HFFc6 (cell line): ENCODE data around the gene ROPN1B. TPM values are rescaled to one million over a fixed set of nuclear protein-coding genes. Genes with fewer than 3 reads are reported as not detected.
"Not testable (repeated sequence)": the region's sequence is repeated elsewhere in the genome, so short reads cannot be mapped to it uniquely, and the experiment has no call there.

Experiments used
- DNase-seq: peaks from one replicate; pipeline ENCODE4 v3.0.0-alpha.2; 2018
- H3K27ac Mint-ChIP-seq: 2 replicates; pipeline ENCODE4 v1.8.0; 2020; ENCODE audit warnings: mild to moderate bottlenecking, mixed read lengths
- H3K27me3 Mint-ChIP-seq: 2 replicates; pipeline ENCODE4 v1.8.0; 2021; ENCODE audit warnings: mild to moderate bottlenecking, moderate library complexity, mixed read lengths; ENCODE audit not compliant: insufficient read depth
- H3K36me3 Mint-ChIP-seq: 2 replicates; pipeline ENCODE4 v1.8.0; 2021; ENCODE audit warnings: low read depth, mixed read lengths
- H3K4me1 Mint-ChIP-seq: 2 replicates; pipeline ENCODE4 v1.8.0; 2020; ENCODE audit warnings: low read depth, mixed read lengths
- H3K4me3 Mint-ChIP-seq: 2 replicates; pipeline ENCODE4 v1.8.0; 2020; ENCODE audit warnings: mild to moderate bottlenecking, moderate library complexity, mixed read lengths
- H3K9me3 Mint-ChIP-seq: 2 replicates; pipeline ENCODE4 v1.8.0; 2020; ENCODE audit warnings: mild to moderate bottlenecking, mixed read lengths
- CTCF ChIP-seq: fragments of 200-600 bp; sonication (generic); IDR thresholded peaks from 2 replicates; pipeline ENCODE4 v1.5.0; 2021; ENCODE audit warnings: antibody characterized with exemption, mild to moderate bottlenecking
- total RNA-seq, 6 experiments: library from RNA; stranded (reverse); fragmentation: NEBNext Ultra II Directional; extraction: Animal tissue kit (Norgen Biotek cat#: 25700); gene quantifications; 2 replicates in 1 of 6; 3 replicates in 5 of 6; pipeline ENCODE4 v1.2.3, GENCODE V29; 2021

Gene ROPN1B
- total RNA-seq, 6 experiments from 2014 or later = not detected

DNA sequence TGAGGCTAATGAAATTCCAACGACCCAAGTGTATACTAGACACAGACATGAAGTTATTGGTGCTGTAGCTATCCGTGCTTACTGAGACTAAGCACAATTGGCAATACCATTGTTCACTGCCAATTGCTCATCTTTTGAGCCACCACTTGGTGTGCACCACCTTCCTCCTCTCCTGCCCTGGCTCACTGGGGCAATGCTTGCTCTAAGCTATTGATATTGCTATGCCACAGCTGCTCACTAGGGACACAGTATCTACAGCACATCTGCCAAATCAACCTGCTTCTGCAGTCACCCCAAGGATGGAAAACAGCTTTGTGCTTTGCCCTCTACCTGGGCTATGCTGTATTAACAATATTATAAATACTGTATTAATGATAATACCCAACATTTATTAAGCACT lies 16.0 kb downstream of the ROPN1B start:
- H3K4me1 Mint-ChIP-seq, H3K27me3 Mint-ChIP-seq, H3K27ac Mint-ChIP-seq, H3K9me3 Mint-ChIP-seq, H3K36me3 Mint-ChIP-seq, DNase-seq, H3K4me3 Mint-ChIP-seq: not testable (repeated sequence)

DNA sequence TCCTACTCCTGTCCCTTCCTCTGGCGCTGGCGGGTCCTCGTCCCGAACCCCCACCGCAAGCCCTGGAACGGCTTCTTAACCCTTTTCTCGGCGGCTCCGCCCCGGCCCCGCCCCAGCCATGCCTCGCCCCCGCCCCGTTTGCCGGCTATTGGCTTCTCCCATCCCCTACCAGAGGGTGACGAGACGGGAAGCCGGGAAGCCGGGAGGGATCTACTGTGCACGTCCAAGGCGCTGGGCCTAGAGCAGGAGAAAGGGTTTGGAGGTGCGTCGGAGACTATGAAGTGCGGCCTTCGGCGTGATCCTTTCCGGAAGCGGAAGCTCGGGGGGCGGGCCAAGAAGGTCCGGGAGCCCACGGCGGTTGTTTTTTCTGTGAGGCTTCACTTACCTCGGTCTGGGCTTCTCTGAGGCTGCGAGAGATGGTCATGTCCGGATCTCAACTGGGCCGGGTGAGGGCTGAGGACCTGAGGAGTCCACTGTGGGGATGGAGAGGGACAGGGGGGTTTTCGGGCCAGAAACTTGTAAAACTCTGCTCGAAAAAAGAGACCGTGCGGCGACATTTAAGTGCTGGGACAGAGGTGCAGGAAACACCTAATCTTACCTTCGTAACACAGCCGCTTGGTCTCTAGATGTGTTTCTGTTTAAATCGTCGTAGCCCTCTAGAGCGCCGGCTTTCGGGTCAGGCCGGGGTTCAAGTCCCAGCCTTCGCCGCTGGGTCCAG lies 21.4 kb downstream of the ROPN1B start:
- Mint-ChIP-seq H3K9me3 (no peaks in the 10 kb centered on the region; the same call in 1 of the 2 replicates), H3K36me3 (peaks cover 4% of the 10 kb centered on the region; the same call in 1 of the 2 replicates), H3K27ac (peak overlapping the region; percentile 96), H3K4me3 (peak overlapping the region; percentile 99), H3K27me3 (no peaks in the 10 kb centered on the region), H3K4me1 (peaks cover 17% of the 10 kb centered on the region)
- TF ChIP-seq CTCF = no peak
- peak; percentile 92 for DNase-seq

GRCh38 chr3:125996751-125997150 lies 27.8 kb downstream of the ROPN1B start:
- DNase-seq, H3K4me3 Mint-ChIP-seq, H3K4me1 Mint-ChIP-seq, H3K27me3 Mint-ChIP-seq, H3K27ac Mint-ChIP-seq: not testable (repeated sequence)
- peaks cover 27% of the 10 kb centered on the region for H3K9me3 Mint-ChIP-seq
- peaks cover 37% of the 10 kb centered on the region for H3K36me3 Mint-ChIP-seq

GRCh38 chr3:126002189-126002588 lies 33.2 kb downstream of the ROPN1B start:
- H3K27me3 Mint-ChIP-seq = peaks cover 2% of the 10 kb centered on the region; the same call in 1 of the 2 replicates
- H3K27ac Mint-ChIP-seq = no peak overlapping the region
- DNase-seq = no peak
- H3K36me3 Mint-ChIP-seq = peaks cover 42% of the 10 kb centered on the region
- no peak for TF ChIP-seq CTCF
- H3K4me3 Mint-ChIP-seq = no peak overlapping the region
- H3K4me1 Mint-ChIP-seq = peaks cover 25% of the 10 kb centered on the region
- H3K9me3 Mint-ChIP-seq = peaks cover 27% of the 10 kb centered on the region

DNA sequence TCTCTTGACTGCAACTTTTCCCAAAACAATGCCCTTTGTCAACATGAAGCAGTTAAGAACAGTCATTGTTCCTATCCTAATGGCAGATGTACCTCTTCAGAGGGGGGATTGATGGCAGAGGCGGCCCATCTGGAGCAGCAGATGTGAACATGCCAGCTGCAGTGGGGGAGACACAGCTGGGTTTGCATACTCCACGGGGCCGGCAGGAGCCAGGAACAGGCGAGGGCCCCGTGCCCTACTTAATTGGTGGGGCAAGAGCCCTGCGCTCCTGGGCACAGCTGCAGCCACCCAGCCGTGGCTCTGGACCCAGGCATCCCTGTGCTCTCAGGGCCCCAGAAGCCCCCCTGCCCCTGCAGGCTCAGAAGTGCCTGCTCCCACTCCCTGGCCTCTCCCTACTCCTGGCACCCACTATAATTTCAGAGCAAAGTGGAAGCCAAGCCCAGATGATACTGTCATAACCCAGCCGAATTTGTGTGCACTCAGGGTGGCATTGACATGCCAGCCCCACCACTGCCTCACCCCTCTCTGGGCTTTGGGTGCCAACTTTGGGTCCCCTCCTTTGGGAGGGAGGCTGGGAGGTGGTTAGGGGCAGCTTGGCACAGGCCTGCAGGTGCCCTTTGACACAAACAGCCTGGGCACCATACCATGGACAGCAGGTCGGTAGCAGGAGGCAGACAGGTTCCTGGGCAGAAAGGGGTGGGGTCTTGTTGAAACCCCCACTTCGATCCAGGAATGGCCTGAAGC lies 34.6 kb downstream of the ROPN1B start:
- DNase-seq = no peak
- H3K36me3 Mint-ChIP-seq = peaks cover 39% of the 10 kb centered on the region
- H3K27me3 Mint-ChIP-seq = peaks cover 2% of the 10 kb centered on the region; the same call in 1 of the 2 replicates
- no peak overlapping the region for H3K27ac Mint-ChIP-seq
- H3K4me3 Mint-ChIP-seq = no peak overlapping the region
- H3K9me3 Mint-ChIP-seq = peaks cover 25% of the 10 kb centered on the region
- peaks cover 30% of the 10 kb centered on the region for H3K4me1 Mint-ChIP-seq
- TF ChIP-seq CTCF = no peak

- no peak for TF ChIP-seq CTCF
- peaks cover 33% of the 10 kb centered on the region for H3K36me3 Mint-ChIP-seq
- H3K4me3 Mint-ChIP-seq = no peak overlapping the region
- no peak for DNase-seq
- no peaks in the 10 kb centered on the region; the same call in 1 of the 2 replicates for H3K27me3 Mint-ChIP-seq
- H3K4me1 Mint-ChIP-seq = peaks cover 30% of the 10 kb centered on the region
- peaks cover 19% of the 10 kb centered on the region for H3K9me3 Mint-ChIP-seq
- H3K27ac Mint-ChIP-seq = no peak overlapping the region; the same call in 1 of the 2 replicates
These were observed 35.2 kb downstream of the ROPN1B start for GRCh38 chr3:126004217-126004616.
